Renal pelvis (tissue), 12 donors: ENCODE measurements around the gene CPNE6. TPM values are rescaled to one million over a fixed set of nuclear protein-coding genes. Genes with fewer than 3 reads are reported as not detected.
"Not testable (repeated sequence)": the region's sequence is repeated elsewhere in the genome, so short reads cannot be mapped to it uniquely, and the experiment has no call there.

Source experiments
- DNase-seq: peaks from one replicate; pipeline ENCODE4 v3.0.0-alpha.2; 2013
- long read RNA-seq, 16 experiments: transcript quantifications; one replicate each; lab custom pipeline, GENCODE V29; 2026
- polyA plus RNA-seq, 3 donors: library from polyadenylated mRNA; unstranded; fragments of 120-200 nt; gene quantifications; one replicate each; pipeline ENCODE4 v1.2.1, GENCODE V29; 2013; ENCODE audit not compliant: insufficient read length in 3 of 3

CPNE6 gene
- under 1 TPM in 1 of 3 donors, not detected in 2; 0.24 TPM for polyA plus RNA-seq
- long read RNA-seq, donor 1: 0 reads
- long read RNA-seq, donor 2: 0 reads
- long read RNA-seq, donor 3: 0 reads
- long read RNA-seq, donor 4: 0 reads
- long read RNA-seq, donor 5: 0 reads
- long read RNA-seq, donor 6: 0 reads
- long read RNA-seq, donor 7: 0 reads
- long read RNA-seq, donor 8: 0 reads
- long read RNA-seq, donor 9: 0 reads
- long read RNA-seq, donor 10: 0 reads
- long read RNA-seq, donor 11: 0 reads
- long read RNA-seq, donor 12: 0 reads
- long read RNA-seq, donor 13: 0 reads
- long read RNA-seq, donor 14: 0 reads
- long read RNA-seq, donor 15: 0 reads
- long read RNA-seq, donor 16: 0 reads

DNA sequence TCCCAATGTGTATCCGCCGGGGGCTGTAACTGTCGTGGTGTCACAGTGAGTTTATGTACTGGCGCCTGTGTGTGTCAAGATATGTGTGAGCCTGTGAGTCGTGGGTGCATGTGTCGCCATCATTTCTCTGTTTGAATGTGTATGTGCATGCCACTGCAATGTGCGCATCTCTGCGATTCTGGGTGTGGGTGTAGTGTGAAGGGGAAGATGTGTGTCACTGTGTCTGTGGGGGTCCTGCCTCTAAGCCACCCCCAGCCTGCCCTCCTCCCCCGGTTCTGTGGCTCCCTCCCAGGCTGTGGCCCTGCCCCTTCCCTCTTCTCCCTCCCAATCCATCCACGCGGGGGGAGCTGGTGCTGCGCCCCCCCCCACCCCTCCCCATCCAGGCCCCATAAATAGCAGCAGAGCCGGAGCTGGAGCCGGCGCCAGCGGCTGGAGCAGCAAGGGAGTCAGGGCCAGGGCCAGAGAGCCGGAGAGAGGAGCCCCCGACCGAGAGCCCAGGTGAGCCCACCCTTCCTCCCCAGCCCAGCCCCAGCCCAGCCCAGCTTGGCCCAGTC is at the start of gene CPNE6:
Gene CPNE6 (plus strand): TSS at position 419 of the 554 bp plus-strand sequence. CDS start 1,375 bp downstream, outside the sequence.
- DNase-seq: no peak

DNA sequence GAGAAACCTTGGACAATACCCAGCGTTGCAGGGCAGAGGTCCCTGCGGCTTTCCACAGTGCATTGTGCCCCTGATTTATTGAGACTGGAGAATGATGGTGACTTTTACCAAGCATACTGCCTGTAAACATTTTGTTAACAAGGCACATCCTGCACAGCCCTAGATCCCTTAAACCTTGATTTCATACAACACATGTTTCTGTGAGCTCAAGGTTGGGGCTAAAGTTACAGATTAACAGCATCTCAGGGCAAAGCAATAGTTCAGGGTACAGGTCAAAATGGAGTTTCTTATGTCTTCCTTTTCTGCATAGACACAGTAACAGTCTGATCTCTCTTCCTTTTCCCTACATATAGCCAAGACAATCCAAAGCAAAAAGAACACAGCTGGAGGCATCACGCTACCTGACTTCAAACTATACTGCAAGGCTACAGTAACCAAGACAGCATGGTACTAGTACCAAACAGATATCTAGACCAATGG is 46.4 kb upstream of the CPNE6 start:
- DNase-seq: not testable (repeated sequence)

DNA sequence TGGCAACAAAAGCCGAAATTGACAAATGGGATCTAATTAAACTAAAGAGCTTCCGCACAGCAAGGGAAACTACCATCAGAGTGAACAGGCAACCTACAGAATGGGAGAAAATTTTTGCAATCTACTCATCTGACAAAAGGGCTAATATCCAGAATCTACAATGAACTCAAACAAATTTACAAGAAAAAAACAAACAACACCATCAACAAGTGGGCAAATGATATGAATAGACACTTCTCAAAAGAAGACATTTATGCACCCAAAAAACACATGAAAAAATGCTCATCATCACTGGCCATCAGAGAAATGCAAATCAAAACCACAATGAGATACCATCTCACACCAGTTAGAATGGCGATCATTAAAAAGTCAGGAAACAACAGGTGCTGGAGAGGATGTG is 41.7 kb upstream of the CPNE6 start:
- not testable (repeated sequence) for DNase-seq

DNA sequence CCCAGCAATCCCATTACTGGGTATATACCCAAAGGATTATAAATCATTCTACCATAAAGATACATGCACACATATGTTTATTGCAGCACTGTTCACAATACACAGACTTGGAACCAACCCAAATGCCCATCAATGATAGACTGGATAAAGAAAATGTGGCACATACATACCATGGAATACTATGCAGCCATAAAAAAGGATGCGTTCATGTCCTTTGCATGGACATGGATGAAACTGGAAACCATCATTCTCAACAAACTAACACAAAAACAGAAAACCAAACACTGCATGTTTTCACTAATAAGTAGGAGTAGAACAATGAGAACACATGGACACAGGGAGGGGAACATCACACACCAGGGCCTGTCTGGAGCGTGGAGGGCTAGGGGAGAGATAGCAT is 40.0 kb upstream of the CPNE6 start:
- not testable (repeated sequence) for DNase-seq

DNA sequence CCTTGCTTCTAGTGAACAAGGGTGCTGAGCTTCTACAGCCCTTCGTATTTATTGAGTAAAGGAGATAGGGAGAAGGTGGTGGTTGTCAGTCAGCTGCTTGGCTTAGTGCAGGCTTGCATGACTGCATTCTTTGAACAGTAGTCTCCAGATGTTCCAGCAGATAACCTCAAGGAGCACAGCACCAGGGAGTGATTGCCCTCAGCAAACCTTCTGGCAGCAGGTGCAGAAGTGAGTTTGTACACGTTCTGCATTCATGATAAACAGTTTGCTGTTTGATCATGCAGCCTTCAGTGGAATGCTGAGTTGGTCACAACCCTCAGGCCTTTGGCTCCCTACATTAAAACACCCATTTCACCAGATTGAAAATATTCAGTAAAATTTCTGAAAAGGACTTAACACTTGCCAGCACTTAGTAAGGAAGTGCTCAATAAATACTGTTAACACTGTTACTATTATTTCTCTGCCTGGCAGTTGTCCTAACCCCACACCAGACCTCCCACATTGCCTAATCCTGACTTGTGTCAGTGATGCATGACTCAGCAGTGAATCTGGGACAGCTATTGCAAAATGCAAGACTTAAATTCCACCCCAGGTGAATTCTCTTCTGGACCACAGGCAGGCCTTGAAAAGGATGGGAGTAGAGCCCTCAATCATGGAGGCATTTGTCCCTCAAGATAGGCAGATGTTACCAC is 38.5 kb upstream of the CPNE6 start:
- DNase-seq: no peak

DNA sequence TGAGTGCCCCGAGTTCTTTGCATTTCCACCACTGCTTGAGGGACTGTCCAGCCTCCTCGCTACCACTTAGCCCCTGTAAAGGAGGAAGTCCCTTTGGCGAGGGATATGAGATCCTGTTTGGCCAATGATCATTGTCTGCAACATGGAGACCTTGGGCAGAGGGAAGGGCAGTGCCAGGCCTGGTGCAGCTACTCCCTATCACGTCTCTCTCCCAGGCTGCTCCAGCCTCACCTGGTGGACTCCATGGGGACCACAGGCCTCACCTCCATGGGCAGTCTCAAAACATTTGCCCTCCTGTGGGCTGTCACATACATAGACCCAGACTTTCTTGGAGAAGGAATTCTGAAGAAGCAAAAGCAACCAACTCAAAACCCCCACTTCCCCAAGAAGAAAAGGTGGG is 35.6 kb upstream of the CPNE6 start:
- not testable (repeated sequence) for DNase-seq

DNA sequence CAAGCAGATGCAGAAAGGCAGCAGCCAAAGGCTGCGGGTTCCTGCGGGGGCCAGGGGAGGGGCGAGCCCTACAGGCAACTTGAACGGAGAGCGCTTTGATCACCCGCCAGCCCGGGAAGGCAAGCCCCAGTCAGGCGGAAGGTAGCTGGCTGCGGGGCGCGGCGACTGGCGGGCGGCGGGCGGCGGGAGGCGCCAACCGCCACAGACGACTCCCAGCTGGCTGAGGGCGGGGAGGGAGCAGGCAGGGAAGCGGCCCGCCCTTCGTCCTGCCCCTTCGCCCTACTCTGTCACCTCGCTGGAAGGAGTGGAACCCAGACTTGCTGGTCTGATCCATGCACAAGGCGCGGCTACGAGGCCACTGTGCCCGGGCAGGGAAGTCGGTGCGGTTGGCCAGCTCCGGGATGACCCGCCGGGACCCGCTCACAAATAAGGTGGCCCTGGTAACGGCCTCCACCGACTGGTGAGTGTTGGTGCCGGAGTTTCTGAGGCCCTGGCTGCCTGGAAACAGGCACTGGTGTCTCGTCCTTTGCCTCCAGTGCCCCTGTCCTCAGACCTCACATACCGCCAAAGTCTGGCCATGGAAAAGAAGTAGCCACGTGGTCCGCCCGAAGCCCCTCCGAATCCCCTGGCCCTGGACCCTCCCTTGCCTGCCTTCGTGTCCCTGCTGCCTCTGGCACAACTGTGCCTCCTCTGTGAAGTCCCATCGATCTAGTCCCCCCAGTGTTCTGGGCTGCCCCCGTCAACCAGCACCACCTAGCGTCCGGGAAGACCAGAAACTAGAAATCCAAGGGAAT is 35.0 kb upstream of the CPNE6 start:
- DNase-seq: peak; percentile 75

DNA sequence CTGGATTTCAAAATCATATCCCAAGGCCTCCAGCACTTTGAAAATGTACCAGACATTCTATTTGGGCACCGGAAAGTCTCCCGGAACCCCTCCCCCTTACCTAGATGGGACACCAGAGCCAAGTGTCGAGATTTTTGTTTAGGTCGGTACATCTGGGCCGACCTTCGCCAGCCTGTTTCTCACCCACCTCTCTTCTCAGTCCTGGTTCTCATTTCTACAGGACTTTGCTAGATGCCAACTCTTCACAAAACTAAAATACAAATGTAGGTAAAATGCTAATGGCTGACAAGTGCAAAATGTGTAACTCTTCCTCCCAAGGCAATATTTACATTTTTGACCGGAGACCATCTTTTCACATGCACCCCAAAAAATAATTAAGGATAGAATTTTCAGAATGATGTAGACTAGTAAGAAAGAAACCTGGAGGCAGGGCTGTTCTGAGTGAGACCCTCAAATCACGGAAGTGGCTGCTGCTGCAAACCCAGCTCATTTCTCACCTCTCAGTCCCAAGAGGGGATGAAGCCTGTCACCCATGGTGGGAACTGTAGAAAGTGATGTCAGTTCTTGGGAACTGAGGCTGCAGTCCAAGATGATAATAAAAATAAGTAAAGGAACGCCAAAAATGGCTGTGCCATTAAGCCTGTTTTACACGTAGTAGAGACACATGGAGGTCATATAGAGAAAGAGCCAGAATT is 34.3 kb upstream of the CPNE6 start:
- not testable (repeated sequence) for DNase-seq

DNA sequence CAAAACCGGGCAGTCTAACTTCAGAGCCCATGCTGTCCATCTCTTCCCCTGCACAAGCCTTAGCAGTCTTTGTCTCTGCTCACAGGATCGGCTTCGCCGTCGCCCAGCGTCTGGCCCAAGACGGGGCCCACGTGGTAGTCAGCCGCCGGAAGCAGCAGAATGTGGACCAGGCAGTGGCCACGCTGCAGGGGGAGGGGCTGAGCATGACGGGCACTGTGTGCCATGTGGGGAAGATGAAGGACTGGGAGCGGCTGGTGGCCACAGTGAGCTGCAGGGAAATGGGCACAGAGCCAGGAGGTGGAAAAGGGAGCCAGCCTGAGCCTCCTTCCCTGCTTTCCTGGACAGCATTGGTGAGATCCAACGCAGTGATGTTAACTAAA is 33.7 kb upstream of the CPNE6 start:
- DNase-seq: no peak

DNA sequence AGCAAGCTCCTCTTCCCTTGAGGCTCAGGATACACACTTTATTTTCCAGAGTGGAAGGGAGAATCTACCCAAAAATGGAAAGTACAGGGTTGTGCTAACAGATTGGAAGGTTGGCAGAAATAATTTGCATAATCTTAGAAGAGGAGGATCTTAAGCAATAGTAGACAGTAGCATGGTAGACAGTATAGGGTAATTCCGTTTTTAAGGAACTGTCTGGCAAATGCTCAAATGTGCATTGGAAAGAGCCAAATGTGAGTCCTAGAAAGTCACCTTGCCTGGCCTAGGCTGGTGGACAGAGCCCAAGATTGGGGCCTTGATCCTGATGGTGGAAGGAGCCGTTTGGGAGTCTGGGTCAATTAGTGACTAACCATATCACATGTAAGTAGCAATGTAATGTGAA is 32.7 kb upstream of the CPNE6 start:
- DNase-seq: no peak

DNA sequence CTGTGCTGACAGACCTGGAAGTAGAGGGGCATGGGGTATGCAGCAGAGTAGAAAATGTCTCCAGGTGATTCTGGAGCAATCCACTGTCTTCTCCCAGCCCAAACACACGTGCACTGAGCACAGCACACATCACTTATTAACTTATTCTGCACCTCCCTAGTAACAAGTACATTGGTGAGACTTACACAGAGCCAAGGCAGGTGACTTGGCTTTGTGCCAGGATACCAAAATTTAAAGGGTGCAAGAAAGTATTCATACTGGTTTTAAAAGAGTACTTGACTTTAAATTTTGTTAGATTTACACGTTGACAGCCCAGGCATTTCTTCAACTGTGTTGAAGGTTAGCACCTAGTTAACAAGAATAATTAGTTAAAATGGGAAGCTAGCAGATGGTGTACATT is 30.7 kb upstream of the CPNE6 start:
- DNase-seq: no peak

DNA sequence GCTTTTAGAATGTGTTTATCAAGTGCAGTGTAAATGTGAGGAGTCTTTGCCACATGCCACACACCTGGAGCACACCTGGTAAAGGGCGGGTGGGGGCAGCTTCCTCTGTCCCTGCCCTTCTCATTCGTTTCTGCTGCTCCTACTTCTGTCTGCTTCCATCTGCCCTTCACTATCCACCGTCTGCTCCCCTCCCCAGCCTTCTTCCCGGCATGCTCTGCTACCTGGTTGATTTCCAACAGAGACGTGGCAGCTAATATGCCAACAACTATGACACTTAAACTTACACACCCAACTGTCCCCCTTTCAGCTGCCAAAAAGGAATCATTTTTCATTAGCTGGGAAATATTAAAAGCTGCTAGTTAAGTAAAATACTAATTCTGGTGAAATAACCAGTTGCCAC is 28.6 kb upstream of the CPNE6 start:
- DNase-seq: no peak

DNA sequence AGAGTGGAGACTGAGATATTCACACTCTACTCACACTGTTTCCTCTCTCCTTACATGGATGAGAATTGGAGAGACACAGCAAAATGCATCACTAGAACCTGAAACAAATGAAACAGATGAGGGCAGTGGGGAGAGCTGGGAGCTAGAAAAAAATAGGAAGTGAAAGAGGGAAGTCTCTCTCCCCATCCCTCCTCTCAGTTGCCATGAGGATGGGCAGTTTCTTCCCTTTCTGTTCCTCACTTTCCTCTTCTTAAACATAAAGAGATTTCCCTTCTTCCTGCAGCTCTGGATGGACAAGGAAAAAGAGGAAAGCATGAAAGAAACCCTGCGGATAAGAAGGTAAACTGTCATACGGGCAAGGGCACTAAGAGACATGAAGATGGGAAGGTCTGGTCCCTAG is 22.4 kb upstream of the CPNE6 start:
- not testable (repeated sequence) for DNase-seq

DNA sequence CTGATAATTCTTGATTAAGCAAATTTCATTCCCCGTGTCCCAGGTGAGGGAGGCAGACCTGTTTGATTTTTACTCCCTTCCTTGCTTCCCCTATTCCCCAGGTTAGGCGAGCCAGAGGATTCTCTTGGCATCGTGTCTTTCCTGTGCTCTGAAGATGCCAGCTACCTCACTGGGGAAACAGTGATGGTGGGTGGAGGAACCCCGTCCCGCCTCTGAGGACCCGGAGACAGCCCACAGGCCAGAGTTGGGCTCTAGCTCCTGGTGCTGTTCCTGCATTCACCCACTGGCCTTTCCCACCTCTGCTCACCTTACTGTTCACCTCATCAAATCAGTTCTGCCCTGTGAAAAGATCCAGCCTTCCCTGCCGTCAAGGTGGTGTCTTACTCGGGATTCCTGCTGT is 20.6 kb upstream of the CPNE6 start:
- not testable (repeated sequence) for DNase-seq

DNA sequence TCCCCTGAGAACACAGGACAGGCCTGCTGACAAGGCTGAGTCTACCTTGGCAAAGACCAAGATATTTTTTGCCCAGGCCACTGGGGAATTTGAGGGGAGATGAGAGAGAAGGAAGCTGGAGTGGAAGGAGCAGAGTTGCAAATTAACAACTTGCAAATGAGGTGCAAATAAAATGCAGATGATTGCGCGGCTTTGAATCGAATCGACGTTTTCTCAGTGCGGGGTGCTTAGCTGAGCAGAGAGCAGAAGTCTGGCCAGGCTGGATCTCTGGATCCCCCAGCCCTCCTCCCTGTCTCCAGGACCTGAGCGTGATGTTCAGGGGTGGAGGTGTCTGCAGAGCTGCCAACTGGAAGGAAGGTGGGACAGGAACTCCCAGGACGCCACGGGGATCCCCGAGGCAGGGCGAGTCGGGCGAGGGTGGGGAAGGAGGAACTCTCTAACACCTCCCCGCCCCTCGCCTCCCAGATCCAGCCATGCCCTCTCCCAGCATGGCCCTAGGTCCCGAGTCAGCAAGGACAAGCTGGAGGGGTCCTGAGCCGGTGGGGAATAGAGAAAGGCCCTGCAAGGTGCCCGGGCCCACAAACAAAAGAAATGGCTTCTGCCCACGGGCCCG is 20.1 kb upstream of the CPNE6 start:
- peak; percentile 8 for DNase-seq

DNA sequence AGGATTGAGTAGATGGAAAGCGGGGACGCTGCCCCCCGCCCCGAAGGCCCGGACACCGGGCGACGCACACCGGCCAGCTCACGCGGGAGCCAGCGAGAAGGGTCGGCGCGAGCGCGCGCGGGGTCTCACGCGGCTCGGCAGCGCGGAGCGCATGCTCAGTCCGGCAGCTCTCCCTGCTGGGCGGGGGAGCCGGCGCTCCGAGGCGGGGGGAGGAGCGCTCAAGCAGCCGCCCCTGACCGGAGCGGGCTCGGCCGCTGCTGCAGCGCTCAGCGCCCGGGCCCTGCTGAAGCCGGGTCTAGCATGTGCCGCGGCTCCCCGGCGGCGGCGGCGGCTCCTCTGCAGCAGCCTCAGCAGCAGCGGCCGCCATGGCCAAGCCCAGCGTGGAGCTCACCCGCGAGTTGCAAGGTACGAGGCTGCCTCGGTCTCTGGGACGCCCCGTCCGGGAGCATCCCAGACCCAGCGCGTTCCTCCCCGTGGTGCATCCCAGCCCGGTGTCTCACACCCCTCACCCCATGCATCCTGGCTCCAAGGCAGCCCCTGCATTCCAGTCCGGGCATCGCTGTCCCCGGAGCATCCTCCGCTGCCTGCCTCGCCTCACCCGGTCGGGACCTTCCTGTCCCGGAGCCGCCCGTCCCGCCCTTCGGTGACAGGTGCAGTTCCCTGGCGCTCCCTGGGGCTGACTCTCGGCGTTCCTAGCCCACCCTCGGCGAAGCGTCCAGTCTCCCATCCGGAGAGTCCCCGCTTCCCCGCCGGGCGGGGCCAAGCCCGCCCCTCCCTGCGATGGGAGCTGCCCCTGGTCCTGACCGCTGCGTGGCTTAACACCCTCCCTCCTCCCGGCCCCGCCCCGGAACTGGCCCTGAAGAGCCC is 19.3 kb upstream of the CPNE6 start, which contains the start of gene CARMIL3:
Gene CARMIL3 (plus strand): TSS at position 221 of the 867 bp plus-strand sequence. CDS start 145 bp downstream, at position 366.
- DNase-seq: peak; percentile 57

DNA sequence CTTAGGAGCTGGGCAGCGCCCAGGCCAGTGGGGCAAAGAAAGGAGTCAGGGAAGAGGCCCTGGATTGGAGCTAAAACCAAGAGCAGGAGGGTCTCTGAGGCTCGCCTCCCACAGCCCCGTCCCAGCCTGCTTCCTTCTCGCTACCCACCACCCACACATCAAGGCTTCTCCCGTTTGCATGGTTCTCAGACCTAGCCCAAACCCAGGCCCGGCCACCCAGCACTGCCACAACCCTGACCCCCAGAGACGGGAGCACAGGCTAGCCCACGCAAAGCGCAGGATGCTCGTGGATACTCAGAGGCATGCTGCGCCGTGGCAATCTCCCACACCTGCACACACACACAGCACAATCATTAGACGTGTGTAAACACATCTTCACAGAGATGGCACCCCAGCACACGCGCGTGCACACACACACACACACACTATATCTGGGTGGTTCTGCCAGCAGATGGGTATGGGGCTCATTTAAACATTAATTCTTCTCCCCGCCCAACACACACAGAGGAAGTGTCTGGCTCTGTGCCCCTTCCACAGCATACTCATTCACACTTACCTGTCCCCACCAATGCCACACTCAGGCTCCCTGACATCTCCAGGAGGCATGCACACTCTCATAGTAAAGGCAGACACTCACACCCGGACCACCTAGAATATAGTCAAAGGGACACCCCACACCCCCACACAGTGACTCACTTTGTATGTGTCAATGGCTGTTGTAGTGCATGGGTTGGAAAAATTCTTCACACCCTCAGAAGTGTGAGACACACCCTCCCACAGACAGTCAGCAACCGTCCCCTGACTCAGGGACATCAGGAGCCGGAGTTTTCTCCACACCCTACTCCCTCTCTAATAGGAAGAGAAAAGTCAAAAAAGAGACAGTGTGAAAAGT is 18.5 kb upstream of the CPNE6 start:
- no peak for DNase-seq

DNA sequence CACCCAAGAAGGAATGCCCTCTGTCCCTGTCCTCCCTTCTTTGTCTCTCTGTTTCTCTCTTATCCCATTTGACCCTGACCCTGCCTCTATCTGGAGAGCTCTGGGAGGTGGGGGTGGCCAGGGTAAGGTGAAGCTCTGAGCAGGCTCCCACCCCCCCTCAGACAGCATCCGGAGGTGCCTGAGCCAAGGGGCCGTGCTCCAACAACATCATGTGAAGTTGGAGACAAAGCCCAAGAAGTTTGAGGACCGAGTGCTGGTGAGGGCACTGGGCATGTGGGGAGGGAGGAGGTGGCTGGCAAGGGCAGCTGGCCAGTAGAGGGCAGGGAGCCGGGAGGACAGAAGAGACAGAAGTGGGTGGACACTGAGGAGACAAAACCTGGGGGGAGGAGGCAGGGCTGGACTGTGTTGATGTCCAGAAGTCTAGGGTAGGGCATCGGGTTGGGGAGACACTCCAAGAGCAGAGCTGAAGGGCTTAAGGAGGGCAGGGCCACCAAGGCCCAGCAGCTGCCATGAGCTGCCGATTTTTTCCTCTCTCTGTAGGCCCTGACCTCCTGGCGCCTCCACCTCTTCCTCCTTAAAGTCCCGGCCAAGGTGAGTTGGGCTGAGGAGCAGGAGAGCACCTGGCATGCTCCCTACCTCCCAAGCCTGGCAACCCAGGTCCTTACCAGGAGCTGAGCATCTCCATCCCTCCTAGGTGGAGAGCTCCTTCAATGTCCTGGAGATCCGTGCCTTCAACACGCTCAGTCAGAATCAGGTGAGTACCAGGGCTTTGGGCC is 17.6 kb upstream of the CPNE6 start:
- DNase-seq: no peak
